Measurements from ENCODE around the gene EMSY. TPM values are rescaled to one million over a fixed set of nuclear protein-coding genes. Genes with fewer than 3 reads are reported as not detected.

The EMSY gene
- total RNA-seq, 4 donors from 2014 or later = 35.7 to 79.6 (median 43.8) TPM

GRCh38 chr11:76559346-76559745, 114.5 kb downstream of the EMSY start:
- Histone ChIP-seq H3K4me1 (peaks cover 0 to 15% (median 9%) of the 10 kb centered on the region in 4 donors), H3K4me3 (no peak overlapping the region), H3K9me3 (no peaks in the 10 kb centered on the region), H3K36me3 (no peaks in the 10 kb centered on the region), H3K27me3 (no peaks in the 10 kb centered on the region), H3K27ac (no peak overlapping the region)
- WGBS, 2 donors (ENCODE audit: low coverage in 1 of 2) = 69 to 74% methylated on average over 1 of the region's 1 CpG
- TF ChIP-seq POLR2A (IDR thresholded peaks at IDR 0.05) (no peak), POLR2AphosphoS5 (IDR thresholded peaks at IDR 0.05) (no peak), CTCF (IDR thresholded peaks at IDR 0.05) (no peak), EP300 (IDR thresholded peaks at IDR 0.05; ENCODE audit: low read depth) (no peak)
- intact Hi-C loops (cut with DNase I; ENCODE audit: low total_unique reads) (loop anchor here (10.0 kb wide), 1 partner anchor 115 kb away; the partner anchor contains the start of gene LRRC32), in situ Hi-C loops (cut with MboI; ENCODE audit: low pct_ligation_motif_present in 1 of 4, low pct_unique_long_range_greater_than_20kb in 1 of 4, low sequenced_read_pairs in 3 of 4) (loop anchor here in 2 of 4 donors (10.0 kb wide), 1 partner anchor 125 kb away; no protein-coding TSS in a partner anchor)
- no peak for DNase-seq

GRCh38 chr11:76560219-76560618, 115.4 kb downstream of the EMSY start:
- in situ Hi-C loops (cut with MboI; ENCODE audit: low pct_ligation_motif_present in 1 of 4, low pct_unique_long_range_greater_than_20kb in 1 of 4, low sequenced_read_pairs in 3 of 4) (loop anchor here in 1 of 4 donors (10.0 kb wide), 1 partner anchor 125 kb away; no protein-coding TSS in a partner anchor), intact Hi-C loops (cut with DNase I; ENCODE audit: low total_unique reads) (no loop called here)
- 40 to 48% methylated on average over 2 to 5 of the region's 5 CpGs for WGBS, 2 donors (ENCODE audit: low coverage in 1 of 2)

GRCh38 chr11:76561245-76561644, 116.4 kb downstream of the EMSY start:
- TF ChIP-seq CTCF (IDR thresholded peaks at IDR 0.05) = no peak
- TF ChIP-seq POLR2A (IDR thresholded peaks at IDR 0.05) = no peak
- no peak for TF ChIP-seq EP300 (IDR thresholded peaks at IDR 0.05; ENCODE audit: low read depth)
- TF ChIP-seq POLR2AphosphoS5 (IDR thresholded peaks at IDR 0.05) = no peak
- intact Hi-C loops (cut with DNase I; ENCODE audit: low total_unique reads) (no loop called here), in situ Hi-C loops (cut with MboI; ENCODE audit: low pct_ligation_motif_present in 1 of 4, low pct_unique_long_range_greater_than_20kb in 1 of 4, low sequenced_read_pairs in 3 of 4) (loop anchor here in 1 of 4 donors (10.0 kb wide), 1 partner anchor 124 kb away; no protein-coding TSS in a partner anchor)
- no peaks in the 10 kb centered on the region for H3K27me3 ChIP-seq
- no peak for DNase-seq
- H3K9me3 ChIP-seq = no peaks in the 10 kb centered on the region
- WGBS, 2 donors (ENCODE audit: low coverage in 1 of 2) = 59 to 75% methylated on average over 4 to 8 of the region's 8 CpGs
- no peak overlapping the region for H3K4me3 ChIP-seq
- H3K27ac ChIP-seq = no peak overlapping the region
- no peaks in the 10 kb centered on the region for H3K36me3 ChIP-seq
- H3K4me1 ChIP-seq = peaks cover 0 to 5% (median 0%) of the 10 kb centered on the region in 4 donors

More at GRCh38 chr11:76560219-76560618, 115.4 kb downstream of the EMSY start:
- H3K36me3 ChIP-seq = no peaks in the 10 kb centered on the region
- no peak overlapping the region for H3K27ac ChIP-seq
- TF ChIP-seq POLR2AphosphoS5 (IDR thresholded peaks at IDR 0.05) (no peak), EP300 (IDR thresholded peaks at IDR 0.05; ENCODE audit: low read depth) (no peak), CTCF (IDR thresholded peaks at IDR 0.05) (no peak), POLR2A (IDR thresholded peaks at IDR 0.05) (no peak)
- no peaks in the 10 kb centered on the region for H3K9me3 ChIP-seq
- H3K27me3 ChIP-seq = no peaks in the 10 kb centered on the region
- no peak overlapping the region for H3K4me3 ChIP-seq
- peaks cover 0 to 9% (median 1%) of the 10 kb centered on the region in 4 donors for H3K4me1 ChIP-seq
- DNase-seq = no peak

- WGBS, 2 donors (ENCODE audit: low coverage in 1 of 2) = 86 to 87% methylated on average over 2 to 3 of the region's 3 CpGs
- TF ChIP-seq CTCF (IDR thresholded peaks at IDR 0.05) (no peak), EP300 (IDR thresholded peaks at IDR 0.05; ENCODE audit: low read depth) (no peak), POLR2AphosphoS5 (IDR thresholded peaks at IDR 0.05) (no peak), POLR2A (IDR thresholded peaks at IDR 0.05) (no peak)
- peaks cover 0 to 5% (median 0%) of the 10 kb centered on the region in 4 donors for H3K4me1 ChIP-seq
- no peaks in the 10 kb centered on the region for H3K9me3 ChIP-seq
- no peaks in the 10 kb centered on the region for H3K27me3 ChIP-seq
- no peak overlapping the region for H3K27ac ChIP-seq
- intact Hi-C loops (cut with DNase I; ENCODE audit: low total_unique reads) (no loop called here), in situ Hi-C loops (cut with MboI; ENCODE audit: low pct_ligation_motif_present in 1 of 4, low pct_unique_long_range_greater_than_20kb in 1 of 4, low sequenced_read_pairs in 3 of 4) (loop anchor here in 1 of 4 donors (10.0 kb wide), 1 partner anchor 122 kb away; no protein-coding TSS in a partner anchor)
- no peak overlapping the region for H3K4me3 ChIP-seq
- DNase-seq = no peak
- no peaks in the 10 kb centered on the region for H3K36me3 ChIP-seq
Measured at GRCh38 chr11:76562541-76562940, 117.7 kb downstream of the EMSY start.
